GM21825 (cell line): Measurements from ENCODE around the gene PPFIBP1.

Experiments
- ATAC-seq: cut with Tn5 transposase; IDR thresholded peaks from one replicate; pipeline ENCODE4 v1.9.1; 2021; ENCODE audit warnings: mild to moderate bottlenecking, moderate library complexity; ENCODE audit not compliant: unreplicated experiment

PPFIBP1 gene

GRCh38 chr12:27511723-27512045 lies 12.3 kb upstream of the PPFIBP1 start:
- no peak for ATAC-seq

GRCh38 chr12:27513155-27513824 lies 10.7 kb upstream of the PPFIBP1 start:
- no peak for ATAC-seq

GRCh38 chr12:27515671-27516070 lies 8.3 kb upstream of the PPFIBP1 start:
- ATAC-seq, result no peak

- no peak for ATAC-seq
Measured at GRCh38 chr12:27516625-27517024, 7.4 kb upstream of the PPFIBP1 start.

GRCh38 chr12:27517546-27517945 lies 6.5 kb upstream of the PPFIBP1 start:
- no peak for ATAC-seq

- no peak for ATAC-seq
Measured at GRCh38 chr12:27517961-27518665, 5.9 kb upstream of the PPFIBP1 start.

- ATAC-seq, result no peak
Measured at GRCh38 chr12:27521066-27521465, 2.9 kb upstream of the PPFIBP1 start.

- ATAC-seq, result no peak
Measured at GRCh38 chr12:27521981-27522380, 2.0 kb upstream of the PPFIBP1 start.

- peak; percentile 6 for ATAC-seq
Measured at GRCh38 chr12:27523305-27523641, 733 bp upstream of the PPFIBP1 start.

- ATAC-seq, result no peak
Measured at GRCh38 chr12:27524494-27524835, 459 bp downstream of the PPFIBP1 start.

GRCh38 chr12:27524839-27525753 lies 1.1 kb downstream of the PPFIBP1 start:
- no peak for ATAC-seq

- no peak for ATAC-seq
Measured at GRCh38 chr12:27527512-27527911, 3.5 kb downstream of the PPFIBP1 start.

GRCh38 chr12:27528788-27529187 lies 4.8 kb downstream of the PPFIBP1 start:
- no peak for ATAC-seq

GRCh38 chr12:27530157-27530922 lies 6.3 kb downstream of the PPFIBP1 start:
- ATAC-seq, result no peak

GRCh38 chr12:27531896-27532295 lies 7.9 kb downstream of the PPFIBP1 start:
- ATAC-seq, result no peak

- peak; percentile 57 for ATAC-seq
Measured at GRCh38 chr12:27534060-27534764, 10.2 kb downstream of the PPFIBP1 start.

- peak; percentile 19 for ATAC-seq
Measured at GRCh38 chr12:27534765-27535161, 10.8 kb downstream of the PPFIBP1 start.

- no peak for ATAC-seq
Measured at GRCh38 chr12:27535318-27535717, 11.3 kb downstream of the PPFIBP1 start.

GRCh38 chr12:27537855-27538675 lies 14.1 kb downstream of the PPFIBP1 start:
- no peak for ATAC-seq

- no peak for ATAC-seq
Measured at GRCh38 chr12:27539191-27539631, 15.2 kb downstream of the PPFIBP1 start.
